NCI-H128 (cell line): ENCODE data around the gene ALG12.

ENCODE experiments used
- DNase-seq: peaks from one replicate; lab custom pipeline; 2025; ENCODE audit not compliant: unreplicated experiment; lab: John Stamatoyannopoulos, UW

The ALG12 gene

DNA sequence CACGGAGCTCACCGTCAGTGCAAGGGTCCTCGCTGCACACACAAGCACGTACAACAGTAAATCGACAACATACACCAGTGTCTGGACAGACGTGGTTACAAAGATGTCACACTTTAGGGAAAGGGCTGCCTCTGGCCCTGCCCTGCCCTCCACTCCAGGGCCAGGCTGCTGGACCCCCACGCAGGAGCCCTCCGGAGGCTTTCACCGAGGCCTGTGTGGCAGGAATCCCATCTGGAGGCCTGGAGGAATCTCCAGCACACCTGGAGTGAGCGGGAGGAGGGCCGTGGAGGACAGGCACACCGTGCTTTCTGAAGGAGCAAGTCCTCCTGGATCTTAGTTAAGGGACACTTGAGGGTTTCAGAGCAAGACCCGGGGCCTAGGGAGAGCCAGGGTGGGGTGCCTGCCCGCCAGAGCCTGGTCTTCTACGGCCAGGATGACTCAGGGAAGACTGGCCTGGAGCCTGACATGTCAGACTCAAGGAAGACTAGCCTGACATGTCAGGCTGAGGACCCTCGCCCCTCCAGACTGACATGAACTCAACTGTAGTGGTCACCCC lies 40.2 kb upstream of the ALG12 start:
- no peak for DNase-seq

DNA sequence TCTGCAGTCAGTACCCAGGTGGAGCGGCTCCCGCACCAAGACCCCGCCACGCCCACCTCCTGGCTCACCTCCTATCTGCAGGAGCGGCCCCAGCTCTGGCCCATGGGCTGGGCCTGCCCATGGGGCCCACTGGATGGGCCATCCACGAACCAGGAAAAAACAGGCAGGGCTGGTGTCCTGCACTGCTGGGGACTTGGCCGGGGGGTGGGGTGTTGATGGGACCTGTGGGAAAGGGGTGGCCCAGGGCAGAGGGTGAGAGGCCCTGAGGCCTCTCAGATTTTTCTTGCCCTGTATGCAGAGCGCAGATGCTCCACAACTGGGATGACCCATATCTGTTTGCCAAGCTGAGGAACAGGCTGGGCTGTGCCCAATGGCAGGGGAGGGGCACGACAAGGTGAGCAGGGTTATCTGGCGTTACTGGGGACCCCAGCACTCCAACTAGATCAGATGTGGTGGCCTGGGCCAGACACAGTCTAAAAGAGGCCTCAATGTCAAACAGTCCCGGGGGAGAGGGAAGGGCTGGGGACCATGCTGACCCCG lies 39.7 kb upstream of the ALG12 start:
- DNase-seq, result no peak

DNA sequence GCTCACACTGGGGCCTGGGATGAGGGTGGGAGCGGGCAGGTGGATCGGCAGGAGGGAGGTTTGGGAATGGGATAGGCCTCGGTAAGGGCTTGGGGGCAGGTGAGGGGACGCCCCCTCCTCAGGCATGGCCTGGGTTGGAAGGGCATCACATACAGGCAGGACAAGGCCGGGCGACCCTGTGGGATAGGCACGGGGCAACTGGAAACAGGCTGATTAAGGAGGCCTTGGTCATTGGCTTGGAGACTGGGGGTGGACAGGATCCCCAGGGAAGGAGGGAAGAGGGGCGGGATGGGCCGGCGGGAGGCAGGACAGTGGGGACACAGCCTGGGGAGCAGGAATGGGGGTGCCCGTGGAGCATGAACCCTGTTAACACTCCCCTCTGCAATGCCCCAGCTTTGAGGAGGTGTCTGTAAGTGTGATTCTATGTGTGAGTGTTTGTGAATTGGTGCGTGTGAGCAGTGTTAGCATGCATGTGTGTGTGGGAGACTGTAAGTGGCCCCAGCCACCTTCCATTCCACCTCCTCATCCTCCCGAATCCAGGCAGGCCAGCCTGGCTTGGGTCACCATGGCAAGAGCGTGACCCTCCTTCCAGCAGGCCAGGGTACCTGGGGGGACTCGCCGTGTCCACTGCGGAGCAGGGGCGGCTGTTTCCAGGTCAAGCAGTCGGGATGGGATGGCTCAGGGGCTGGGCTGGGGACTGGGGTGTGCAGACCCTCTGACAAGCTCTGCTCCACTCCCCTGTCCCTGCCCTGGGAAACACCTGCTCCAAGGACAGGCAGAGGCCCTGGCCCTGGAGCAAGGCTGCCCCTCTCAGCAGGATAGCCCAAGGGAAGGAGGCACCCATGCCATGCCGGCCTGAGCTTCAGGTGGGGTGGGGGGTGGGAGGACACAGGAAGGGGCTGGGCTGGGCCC lies 38.9 kb upstream of the ALG12 start:
- DNase-seq, result no peak

DNA sequence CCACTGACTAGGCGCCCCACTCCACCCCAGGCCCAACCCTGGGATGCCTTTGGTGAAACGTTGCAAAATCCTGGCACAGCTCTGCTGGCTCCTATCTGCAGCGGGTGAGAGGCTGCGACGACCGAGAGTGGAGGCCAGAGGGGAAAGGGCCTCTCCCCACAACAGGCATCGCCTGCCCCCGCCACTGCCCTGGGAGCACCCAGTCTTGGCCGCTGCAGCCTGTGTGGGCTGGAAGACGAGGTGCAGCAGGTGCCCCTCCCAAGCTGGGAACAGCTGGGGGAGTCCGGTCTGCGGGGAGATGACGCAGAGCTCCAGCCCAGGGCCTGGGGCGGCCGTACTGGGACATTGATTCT lies 38.2 kb upstream of the ALG12 start:
- no peak for DNase-seq

DNA sequence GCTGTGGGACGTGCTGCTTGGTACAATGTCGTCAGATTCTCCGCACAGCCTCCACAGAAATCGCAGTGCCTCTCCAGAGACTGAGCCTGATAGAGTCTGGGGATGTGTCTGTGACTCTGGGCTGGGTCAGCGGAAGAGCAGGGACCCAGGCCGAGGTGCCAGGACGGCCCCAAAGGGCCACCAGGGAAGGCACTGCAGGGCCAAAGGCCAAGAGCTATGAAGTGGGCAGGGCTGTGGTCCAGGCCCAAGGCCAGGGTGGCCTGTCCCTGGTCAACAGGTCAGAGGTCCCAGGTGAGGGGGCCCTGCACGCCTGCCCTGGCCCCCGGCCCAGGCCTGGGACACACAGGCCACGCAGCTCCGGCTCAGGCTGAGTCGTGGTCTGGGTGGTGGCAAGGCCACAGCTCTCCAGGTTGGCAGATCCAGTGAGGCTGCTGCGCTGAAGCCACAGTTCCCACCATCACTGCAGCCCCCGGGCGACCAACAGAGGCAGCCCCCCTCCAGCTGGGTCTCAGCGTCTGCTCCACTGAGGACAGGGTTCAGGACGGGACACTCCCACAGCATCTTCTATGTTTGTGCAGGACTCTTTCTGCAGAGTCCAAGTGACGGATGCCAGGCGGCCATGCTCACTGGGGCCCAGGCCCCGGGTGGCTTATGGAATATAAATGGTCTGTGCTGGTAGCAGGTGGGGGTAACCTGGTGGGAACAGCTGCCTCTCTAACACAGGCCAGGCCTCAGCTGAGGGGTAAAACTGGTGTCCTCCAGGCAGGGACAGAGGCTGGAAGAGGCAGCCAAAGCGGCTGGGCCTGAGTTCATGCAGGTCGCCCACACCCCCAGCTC lies 37.6 kb upstream of the ALG12 start:
- DNase-seq, result no peak

DNA sequence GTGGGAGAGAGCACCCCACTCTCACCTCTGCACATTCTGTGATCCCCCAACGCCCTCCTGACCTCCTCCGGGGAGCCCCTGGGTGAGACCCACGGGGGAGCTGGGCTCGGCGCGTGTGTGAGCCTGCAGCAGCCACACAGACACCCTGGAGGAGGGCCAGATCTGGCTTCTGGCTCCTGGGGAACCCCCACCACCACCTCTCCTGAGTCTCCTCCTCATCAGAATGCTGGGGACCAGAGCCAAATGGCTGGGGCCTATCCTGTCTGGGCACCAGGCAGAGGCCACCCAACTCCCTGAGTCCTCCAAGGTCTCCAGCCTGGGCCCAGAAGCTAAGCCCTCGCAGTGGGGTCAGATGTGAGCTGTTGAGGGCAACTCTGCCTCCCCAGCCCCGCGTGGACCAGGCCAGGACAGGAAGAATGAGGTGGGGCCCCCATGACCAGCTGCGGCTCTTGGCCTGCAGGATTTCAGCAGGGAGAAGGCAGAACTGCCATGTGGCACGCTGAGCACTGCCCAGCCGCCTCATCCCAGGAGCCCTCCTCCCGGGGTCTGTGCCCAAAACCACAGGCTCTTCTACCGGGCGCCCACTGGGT lies 36.8 kb upstream of the ALG12 start:
- no peak for DNase-seq

DNA sequence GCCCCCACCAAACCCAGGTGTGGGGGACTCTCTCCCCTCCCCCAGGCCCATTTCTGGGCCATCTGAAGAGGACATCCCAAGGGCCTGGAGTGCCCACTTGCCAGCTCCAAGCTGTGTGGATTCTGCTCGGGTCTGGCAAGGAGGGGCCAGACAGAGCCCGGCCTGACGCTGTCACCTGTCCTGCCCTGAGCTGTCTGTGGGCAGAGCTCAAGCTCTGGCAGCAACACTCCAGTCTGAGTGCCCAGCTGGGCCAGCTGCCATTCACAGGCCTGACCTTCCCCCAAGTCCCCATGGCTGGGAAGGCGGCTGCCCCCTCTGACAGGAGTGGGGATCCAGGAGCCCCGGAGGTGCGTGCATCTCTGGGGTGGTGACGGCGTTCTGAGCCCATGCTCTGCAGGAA lies 36.1 kb upstream of the ALG12 start:
- no peak for DNase-seq

DNA sequence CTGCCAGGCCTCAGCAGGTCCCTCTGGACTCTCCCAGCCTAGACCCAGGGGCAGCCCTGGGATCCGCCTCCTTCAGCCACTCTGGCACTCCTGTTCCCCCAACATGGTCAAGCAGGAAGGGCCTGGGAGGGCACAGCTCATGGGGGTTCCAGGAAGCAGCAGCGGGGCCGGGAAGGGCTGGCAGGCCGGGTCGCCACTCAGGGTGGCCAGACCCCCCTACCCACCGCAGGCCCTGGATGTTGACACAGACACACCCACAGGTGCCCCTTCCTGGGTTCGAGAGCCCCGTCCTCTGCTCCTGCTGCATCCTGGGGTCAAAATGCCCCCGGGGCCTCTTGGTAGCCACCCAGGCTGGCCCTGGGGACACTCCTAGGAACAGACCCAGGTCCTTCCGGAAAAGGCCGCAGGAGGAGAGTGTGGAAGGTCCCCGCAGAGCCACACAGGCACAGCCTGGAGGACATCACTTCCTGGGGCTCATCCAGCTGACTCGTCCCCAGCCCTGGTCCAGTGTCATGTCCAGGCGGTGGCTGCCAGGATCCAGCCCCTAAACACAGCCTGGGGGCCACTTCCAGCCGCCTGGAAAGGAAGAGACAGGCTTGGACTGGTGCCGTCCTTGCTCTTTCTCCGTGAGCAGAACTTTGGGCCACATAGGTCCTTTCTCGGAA lies 35.6 kb upstream of the ALG12 start:
- no peak for DNase-seq

DNA sequence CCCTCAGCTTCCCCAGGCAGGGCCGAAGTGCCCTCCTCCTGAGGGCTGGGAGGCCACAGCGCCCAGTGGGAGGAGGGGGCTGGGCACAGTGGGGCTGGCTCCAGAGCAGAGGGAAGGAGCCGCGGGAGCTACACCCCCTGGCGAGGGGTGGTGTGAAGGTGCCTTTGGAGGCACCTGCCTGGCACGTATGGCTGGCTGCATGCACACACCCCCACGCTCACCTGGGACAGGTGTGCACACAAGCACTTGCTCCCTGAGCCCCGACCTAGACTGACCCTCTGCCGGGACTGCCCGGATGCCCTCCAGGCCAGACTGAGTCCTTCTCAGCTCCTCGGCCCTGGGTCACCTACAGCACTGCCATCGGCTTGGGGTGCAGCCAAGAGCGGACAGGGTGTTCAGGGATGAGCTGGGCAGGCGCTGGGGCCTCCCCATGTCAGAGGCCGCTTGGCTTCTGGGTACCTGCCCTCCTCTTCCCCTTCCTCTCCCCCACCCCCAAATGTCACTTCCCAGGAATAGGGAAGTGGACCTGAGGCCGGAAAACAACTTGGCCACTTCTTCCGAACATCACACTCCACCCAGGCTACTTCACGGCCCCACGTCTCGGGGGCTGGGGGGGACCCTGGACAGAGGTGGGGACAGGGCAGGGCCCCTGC lies 34.9 kb upstream of the ALG12 start:
- DNase-seq, result no peak

DNA sequence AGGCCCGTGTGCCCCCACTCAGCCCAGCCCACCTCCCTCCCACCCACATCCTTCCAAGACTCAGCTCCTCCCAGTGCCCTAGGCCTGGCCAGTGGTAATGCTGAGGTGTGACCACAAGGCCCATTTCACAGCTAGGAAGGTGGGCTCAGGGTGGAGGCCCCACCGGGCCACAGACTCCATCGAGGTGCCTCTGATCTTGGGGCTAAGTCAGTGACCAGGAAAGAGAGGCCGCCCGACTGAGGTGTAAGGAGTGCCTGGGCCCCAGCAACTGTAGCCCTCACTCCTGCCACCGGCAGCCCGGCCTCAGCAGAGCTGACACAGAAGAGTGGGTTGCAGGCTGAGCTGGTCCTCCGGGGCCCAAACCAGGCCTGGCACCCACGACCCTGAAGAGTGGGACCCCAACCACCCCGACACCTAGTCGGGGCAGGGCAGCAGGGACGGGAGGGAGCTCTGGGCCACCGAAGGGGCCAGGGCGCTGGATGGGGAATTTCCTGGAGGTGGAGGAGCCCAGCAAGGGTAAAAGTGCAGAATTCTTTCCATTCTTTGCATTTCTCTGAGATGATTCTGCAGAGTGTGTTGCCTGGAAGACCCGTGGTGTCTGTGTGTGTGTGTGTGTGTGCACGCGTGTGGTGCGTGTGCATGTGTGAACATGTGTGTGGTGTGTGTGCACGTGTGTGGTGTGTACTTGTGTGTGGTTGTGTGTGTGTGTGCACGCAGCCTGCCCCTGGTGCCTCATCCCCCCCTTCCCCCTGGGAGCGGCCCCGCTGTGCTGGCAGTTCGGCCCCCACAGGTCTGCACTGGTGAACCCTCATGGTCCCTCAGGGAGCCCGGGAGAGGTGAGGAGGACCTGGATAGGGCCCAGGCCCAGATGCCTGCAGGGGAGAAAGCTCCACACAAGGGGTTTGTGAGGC lies 34.0 kb upstream of the ALG12 start:
- no peak for DNase-seq

DNA sequence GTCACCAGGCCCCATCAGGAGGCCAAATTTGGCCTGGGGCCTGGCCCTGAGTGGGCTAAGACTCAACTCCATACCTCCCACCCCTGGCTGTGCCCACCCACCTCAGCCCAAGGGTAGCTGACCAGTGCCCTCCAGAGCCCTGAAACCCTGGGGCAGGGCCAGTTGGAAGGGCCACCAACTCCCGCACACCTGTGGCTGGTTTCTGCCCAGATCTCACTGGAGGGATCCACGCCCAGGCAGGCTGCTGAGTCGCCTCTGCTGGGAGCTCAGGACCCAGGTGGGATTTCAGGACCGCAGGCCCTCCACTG lies 33.4 kb upstream of the ALG12 start:
- no peak for DNase-seq

DNA sequence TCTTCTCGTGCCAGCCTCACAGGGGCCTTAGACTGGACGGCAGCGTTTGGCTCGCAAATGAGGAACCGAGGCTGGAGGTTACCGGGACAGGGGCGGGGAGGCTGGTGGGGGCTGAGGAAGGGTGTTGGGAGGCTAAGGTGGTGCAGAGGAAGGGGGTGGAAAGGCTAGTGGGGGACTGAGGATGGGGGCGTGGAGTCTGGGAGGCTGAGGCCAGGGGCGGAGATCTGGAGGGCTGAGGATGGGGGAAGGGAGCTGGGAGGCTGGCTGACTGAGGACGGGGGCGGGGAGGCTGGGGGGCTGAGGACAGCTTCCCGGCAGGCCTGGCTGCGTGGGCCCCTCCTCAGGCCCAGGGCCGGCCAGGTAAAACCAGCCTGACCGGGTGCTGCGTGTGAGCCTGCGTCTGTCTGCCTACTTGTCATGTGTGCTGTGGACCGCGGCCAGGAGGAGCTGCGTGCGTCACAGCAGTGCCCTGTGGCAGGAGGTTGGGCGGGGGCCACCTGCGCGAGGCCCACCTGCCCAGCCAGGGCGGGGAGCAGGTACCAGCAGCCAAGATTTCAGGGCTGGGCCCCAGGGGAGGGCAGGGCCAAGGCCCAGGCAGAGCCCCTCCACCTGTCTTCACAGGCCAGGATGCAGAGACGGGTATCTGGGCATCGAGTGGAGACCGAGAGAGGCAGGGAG lies 32.9 kb upstream of the ALG12 start:
- DNase-seq, result no peak

DNA sequence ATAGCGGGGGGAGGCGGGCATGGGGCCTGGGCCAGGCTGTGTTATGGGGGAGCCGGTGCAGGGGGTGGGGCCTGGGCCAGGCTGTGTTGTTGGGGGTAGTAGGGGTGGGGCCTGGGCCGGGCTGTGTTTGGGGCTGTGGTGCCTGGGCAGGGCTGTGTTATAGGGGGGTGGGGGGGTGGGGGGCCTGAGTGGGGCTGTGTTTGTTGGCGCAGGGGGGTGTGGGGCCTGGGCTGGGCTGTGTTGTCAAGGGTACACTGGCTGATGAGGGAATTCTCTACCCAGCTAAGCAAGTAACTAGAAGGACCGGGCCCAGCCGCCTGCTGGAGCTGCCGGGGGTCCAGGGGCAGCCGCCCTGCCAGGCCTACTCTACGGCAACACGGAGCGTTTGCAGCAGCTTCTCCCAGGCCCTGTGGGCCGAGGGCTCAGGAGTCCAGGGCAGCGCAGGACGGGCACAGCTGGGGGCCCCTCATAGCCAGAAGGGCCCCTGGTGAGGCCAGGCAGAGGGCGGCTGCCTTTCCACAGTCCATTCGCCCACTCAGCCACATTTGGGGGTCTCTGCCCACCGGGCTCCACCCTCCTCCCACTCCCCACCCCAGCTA lies 32.3 kb upstream of the ALG12 start:
- DNase-seq, result no peak

DNA sequence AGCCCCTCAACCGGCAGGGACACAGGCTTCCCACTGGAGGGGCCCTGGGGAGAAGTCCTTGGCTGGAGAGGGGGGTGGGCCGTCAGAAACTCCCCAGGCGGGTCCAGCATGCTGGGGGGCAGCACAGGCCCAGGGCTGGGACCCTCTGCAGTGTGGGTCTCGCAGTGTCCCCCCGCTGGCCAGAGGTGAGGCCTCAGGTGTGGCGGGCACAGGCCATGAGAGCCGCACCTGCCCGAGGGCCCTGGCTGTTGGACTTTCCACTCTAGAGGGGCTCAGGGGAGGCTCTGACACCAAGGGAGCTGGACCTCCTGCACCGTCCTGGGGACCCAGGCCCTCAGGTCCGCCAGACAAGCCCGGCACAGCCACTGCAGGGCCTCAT lies 31.7 kb upstream of the ALG12 start:
- no peak for DNase-seq

DNA sequence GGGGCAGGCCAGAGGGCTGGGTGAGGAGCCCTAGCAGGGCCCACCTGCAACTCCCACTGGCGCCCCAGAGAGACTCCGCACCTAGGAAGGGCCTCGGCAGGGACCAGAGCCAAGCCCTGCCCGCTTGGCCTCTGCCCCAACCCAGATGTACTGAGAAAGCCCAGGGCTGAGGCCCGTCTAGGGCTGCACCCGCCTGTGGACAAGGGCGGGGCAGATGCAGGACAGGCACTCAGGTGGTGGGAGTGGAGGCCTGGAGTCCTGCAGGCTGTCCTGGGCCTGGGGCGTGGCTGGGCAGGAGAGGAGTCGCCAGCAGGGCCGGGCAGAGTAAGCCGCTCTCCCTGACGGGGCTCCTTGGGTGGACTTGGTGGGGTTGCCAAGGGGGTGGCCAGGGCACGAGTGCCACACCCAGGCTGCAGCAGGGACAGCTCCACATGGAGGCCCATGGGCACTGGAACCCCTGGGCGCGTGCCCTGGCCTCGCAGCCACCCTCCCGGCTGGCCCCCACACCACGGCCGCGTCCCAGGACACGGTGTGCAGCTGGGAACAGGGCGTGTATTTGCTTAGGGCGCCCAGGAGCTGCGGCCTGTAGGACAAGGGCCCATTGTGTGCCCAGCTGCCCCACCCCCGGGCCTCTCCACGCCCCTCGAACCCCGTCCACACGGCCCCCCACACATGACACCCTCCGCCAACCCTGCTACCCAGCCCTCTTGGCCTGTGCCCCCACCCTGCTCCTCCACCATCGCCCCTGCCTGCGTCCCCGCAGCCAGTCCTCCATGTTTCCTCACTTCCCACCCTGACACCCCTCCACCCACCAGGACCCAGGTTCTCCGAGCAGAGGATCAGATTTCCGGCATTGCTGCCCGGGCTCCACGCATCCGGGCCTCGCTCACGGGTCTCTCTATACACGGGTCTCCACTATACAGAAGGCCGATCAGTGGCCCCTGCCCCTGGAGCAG lies 31.0 kb upstream of the ALG12 start:
- no peak for DNase-seq

DNA sequence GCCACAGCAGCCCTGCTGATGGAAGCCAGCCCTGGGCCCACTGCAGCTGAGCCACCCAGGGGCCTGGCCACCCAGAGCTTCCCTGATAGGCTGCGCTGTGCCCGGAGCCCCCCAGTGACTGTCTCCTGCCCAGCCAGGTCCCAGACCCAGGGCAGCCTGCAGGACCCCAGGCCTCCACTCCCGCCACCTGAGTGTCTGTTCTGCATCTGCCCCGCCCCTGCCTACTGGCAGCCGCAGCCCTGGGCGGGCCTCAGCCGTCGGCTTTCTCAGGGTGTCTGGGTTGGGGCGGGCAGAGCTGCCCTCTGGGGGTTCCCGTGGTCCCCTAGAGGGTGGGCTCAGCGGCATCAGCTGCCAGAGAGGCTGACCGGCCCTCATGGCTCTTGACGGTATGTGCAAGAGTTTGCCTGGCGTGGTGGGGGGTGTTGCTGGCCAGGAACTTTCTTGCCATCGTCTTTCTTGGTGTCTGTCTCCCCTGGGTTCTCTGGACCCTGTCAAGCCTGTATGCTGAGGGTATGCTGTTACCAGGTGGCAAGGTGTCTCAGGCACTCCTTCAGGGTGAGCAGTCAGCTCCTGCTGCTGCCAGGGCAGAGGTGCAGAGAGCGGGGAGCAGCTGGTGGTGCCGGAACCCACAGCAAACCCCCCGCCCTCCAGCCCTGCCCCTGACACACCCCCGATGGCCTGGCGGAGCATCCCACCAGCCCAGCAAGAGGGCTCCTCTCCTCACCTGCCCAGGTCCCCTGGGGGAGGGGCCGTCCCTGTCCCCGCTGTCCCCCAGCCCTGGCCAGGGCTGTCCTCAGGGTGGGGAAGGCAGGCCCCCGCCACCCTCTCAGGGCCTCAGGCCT lies 30.1 kb upstream of the ALG12 start:
- no peak for DNase-seq

DNA sequence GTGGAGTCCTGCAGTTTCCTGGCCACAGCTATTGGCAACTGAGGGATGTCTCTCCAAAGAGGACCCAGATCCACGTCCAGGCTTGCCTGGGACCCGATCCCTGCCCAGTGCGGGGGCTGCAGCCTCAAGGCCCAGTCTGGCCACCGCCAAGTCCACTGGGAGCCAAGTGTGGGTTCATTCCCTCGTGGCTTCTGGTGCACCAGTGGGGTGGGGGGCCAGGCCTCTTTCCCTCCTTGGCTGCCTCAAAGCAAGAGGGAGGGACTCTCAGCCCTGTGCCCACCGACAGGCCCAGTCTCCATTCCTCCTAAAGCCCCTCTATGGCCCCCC lies 29.0 kb upstream of the ALG12 start:
- DNase-seq, result no peak
